OCI-M2 (cell line): ENCODE data around the gene SSH2.
"Not testable (repeated sequence)": the region's sequence is repeated elsewhere in the genome, so short reads cannot be mapped to it uniquely, and the experiment has no call there.

Experiments
- DNase-seq: peaks from one replicate; lab custom pipeline; 2025; ENCODE audit not compliant: unreplicated experiment; lab: John Stamatoyannopoulos, UW

SSH2 gene

GRCh38 chr17:29789196-29790170 is 140.5 kb downstream of the SSH2 start:
- no peak for DNase-seq

DNA sequence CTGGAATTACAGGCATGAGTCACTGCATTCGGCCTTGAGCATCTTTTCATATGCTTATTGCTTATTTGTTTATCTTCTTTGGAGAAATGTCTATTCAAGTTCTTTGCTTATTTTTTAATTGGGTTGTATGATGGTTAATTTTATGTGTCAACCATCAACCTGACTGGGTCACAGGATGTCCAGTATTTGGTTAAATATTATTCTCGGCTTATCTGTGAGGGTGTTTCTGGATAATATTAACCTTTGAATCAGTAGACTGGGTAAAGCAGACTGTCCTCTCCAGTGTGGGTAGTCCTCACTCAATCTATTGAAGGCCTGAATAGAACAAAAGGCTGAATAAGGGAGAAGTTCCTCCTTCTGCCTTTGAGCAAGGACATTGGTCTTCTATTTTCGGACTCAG is 142.0 kb downstream of the SSH2 start:
- DNase-seq = no peak

GRCh38 chr17:29782917-29783316 is 147.1 kb downstream of the SSH2 start:
- DNase-seq = no peak

- not testable (repeated sequence) for DNase-seq
Measured at GRCh38 chr17:29779812-29780190, 150.2 kb downstream of the SSH2 start.

DNA sequence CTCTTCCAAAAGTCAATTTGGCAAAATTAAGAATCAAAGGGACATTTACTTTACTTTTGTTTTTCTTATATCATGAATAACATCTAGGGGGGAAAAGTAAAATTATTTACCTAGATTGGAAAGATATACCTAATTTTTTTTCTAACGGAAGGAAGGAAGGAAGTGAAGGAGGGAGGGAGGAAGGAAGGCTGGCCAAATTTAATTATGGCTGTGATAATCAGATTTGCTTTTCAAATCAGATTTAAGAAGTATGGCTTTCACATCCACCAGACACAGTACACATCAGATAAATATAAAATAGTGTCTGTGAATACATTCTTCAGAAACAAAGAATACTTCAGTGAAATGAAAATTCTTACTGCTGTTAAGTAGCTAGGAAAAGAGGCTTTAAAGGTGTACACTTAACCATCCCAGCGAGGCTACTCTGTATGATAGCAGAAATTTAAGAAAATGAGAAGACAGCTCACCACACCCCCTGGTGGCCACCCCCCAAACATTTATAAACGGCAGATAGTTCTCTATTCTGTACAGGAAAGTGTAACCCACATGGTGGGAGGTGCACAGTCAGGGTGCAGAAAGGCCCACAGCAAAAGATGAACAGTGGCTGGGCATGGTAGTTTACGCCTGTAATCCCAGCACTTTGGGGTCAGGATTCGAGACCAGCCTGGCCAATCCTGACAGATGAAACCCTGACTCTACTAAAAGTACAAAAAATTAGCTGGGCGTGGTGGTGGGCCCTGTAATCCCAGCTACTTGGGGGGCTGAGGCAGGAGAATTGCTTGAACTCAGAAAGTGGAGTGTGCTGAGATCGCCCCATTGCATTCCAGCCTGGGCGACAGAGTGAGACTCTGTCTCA is 150.8 kb downstream of the SSH2 start:
- DNase-seq = peak; percentile 32

DNA sequence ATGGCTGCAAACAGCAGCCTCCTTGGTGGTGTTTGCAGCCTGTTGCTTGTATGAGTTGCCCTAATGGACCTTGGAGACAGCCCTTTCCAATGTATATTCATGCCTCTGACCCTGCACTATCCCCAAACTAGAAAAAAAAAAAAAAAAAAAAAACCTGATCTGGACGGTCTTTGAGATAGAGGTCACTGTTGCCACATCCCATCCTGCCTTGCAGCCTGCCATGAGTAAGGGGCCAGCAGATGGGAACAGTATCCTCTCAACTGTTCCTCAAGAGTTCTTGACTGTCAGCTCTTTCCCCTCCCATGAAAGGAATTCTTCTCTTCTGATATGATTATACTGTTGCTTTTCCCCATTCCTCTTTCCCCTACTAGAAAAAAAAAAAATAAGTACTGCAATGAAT is 152.4 kb downstream of the SSH2 start:
- no peak for DNase-seq

DNA sequence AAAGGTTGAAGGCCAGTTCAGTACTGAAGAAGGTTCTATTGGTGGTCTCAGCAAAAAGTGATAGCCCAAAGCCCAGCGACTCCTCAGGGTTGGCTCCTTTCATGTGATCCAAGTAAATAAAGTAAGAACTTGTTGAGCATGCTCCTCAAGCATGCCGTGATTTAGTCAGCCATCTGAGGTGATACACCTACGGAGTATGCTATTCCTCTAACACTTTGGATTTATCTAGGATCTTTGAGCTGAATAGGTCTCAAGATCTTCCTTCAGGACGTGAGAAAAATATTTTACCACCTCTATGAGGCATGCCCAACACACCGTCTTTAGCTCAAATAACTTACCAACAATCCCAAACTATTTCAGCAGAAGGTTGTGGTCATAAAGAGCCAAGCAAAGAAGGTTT is 154.0 kb downstream of the SSH2 start:
- DNase-seq = no peak

- DNase-seq = no peak
Measured at GRCh38 chr17:29772981-29773380, 157.0 kb downstream of the SSH2 start.

DNA sequence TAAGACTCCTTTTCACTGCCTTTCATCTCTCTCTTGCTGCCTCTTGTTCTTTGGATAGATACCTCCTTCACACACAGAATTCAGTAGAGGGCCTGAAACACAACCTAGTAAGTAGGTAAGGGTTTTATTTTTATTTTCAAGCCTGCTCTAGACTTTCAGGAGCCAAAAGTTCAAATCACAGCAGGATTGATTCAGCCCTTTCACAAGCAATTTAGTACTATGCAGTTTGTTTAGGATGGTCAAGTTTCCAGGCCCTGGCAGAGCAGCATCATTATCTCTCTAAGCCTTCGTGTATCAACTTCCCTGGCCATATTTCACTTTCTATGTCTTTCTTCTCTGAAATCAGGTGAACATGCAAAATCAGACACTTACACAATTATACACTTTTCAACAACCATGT is 158.5 kb downstream of the SSH2 start:
- no peak for DNase-seq

- no peak for DNase-seq
Measured at GRCh38 chr17:29769225-29769624, 160.8 kb downstream of the SSH2 start.

GRCh38 chr17:29766796-29767327 is 163.2 kb downstream of the SSH2 start:
- DNase-seq = no peak

GRCh38 chr17:29764748-29765147 is 165.3 kb downstream of the SSH2 start:
- DNase-seq = no peak

- DNase-seq = no peak
Measured at GRCh38 chr17:29764217-29764616, 165.8 kb downstream of the SSH2 start.

DNA sequence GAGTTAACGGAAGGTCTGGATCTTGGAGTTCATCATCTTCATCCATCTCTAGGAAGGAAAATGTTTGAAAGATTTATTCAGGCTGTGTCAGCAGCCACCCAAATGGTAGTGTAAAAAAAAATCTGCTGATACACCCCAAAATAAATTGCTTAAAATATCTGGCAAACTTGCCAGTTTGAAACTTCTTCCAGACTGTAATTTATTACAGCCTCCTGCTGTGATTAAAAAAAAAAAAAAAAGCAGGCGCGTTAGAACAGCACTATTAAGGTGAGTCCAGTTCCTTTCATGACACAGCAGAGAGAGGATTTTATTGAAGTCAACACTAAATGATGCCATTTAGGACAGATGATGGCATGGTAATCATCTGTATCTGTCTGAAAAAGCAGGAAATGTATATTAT is 166.8 kb downstream of the SSH2 start:
- DNase-seq = no peak

DNA sequence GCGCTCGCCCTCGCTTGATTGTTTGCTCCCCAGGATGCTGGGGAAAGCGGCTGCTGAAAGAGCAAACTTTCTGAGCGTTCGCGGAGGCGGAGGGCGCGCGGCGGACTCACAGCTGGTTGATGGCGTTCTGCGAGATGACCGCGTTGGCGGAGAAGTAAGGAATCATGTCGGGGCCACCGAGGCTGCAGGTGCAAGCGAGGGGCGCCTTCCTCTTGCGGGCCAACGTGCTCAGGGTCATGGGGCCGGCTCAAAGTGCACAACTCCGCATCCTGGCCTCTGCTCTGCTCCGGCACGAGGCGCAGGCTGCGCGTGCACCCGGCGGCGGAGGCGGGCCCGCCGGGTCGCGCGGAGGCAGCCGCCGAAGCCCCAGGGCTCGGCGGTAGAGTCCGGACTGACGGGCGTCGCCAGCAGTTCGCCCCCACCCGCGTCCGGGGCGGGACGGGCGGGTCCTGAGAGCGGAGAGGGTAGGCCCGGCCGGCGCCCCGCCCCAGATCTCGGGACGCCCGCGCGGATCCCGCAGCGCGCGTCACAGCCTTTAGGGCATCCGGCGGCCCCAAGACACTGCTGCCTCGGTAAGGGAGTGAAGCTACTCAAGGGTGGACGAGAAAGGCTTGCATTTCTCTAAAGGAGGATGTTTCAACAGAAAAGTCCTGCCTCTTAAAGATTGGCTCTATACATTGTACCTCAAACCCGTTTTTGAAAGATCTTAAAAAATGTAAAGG is 168.8 kb downstream of the SSH2 start:
- no peak for DNase-seq

- DNase-seq = no peak
Measured at GRCh38 chr17:29760279-29761039, 169.6 kb downstream of the SSH2 start.

GRCh38 chr17:29758255-29758654 is 171.8 kb downstream of the SSH2 start:
- DNase-seq = no peak

GRCh38 chr17:29757788-29758187 is 172.2 kb downstream of the SSH2 start:
- no peak for DNase-seq

- no peak for DNase-seq
Measured at GRCh38 chr17:29753845-29754439, 176.1 kb downstream of the SSH2 start.
